Common myeloid progenitor, CD34-positive (primary cell): Measurements from ENCODE around the gene ZNF445. TPM values are rescaled to one million over a fixed set of nuclear protein-coding genes. Genes with fewer than 3 reads are reported as not detected.

Experiments
- CTCF ChIA-PET: fragments of 350-600 bp; sonication (Branson Sonifier 250); formaldehyde crosslinking; loops from one replicate; lab custom pipeline; 2021; ENCODE audit warnings: antibody characterized with exemption; lab: Charles Lee
- POLR2A ChIA-PET: fragments of 350-600 bp; sonication (Branson Sonifier 250); formaldehyde crosslinking; loops from one replicate; lab custom pipeline; 2021; ENCODE audit warnings: antibody characterized with exemption; lab: Charles Lee
- DNase-seq, 3 donors: peaks; one replicate each; pipeline versions ENCODE4 v3.0.0 to v3.0.0-alpha.2; 2013
- H3K27ac ChIP-seq, 2 experiments: 1 replicate in 1 of 2; 2 replicates in 1 of 2; pipeline ENCODE4 v1.7.0; 2013; ENCODE audit warnings: inconsistent platforms in 2 of 2, low read length in 2 of 2, mild to moderate bottlenecking in 2 of 2, low read depth in 1 of 2, moderate library complexity in 1 of 2; ENCODE audit not compliant: severe bottlenecking in 2 of 2, insufficient read depth in 1 of 2, poor library complexity in 1 of 2
- H3K27me3 ChIP-seq, 5 experiments: replicated peaks in 2 of 5; 1 replicate in 3 of 5; 2 replicates in 2 of 5; pipeline versions ENCODE4 v1.6.1 to v1.7.0; 2013; ENCODE audit warnings: low read length in 4 of 5, mild to moderate bottlenecking in 2 of 5, moderate library complexity in 2 of 5, inconsistent platforms in 1 of 5; ENCODE audit not compliant: insufficient read depth in 5 of 5, control insufficient read depth in 4 of 5
- H3K36me3 ChIP-seq, 4 experiments: 1 replicate in 2 of 4; 2 replicates in 2 of 4; pipeline versions ENCODE4 v1.6.1 to v1.7.0; 2013; ENCODE audit warnings: low read length in 3 of 4, control low read depth in 1 of 4, mild to moderate bottlenecking in 1 of 4; ENCODE audit not compliant: control insufficient read depth in 4 of 4, insufficient read depth in 4 of 4
- H3K4me1 ChIP-seq, 4 experiments: 1 replicate in 3 of 4; 2 replicates in 1 of 4; pipeline versions ENCODE4 v1.6.1 to v1.7.1; 2013; ENCODE audit warnings: low read length in 3 of 4, mild to moderate bottlenecking in 3 of 4, control low read depth in 1 of 4, inconsistent platforms in 1 of 4, moderate library complexity in 1 of 4; ENCODE audit not compliant: control insufficient read depth in 4 of 4, insufficient read depth in 4 of 4; ENCODE audit errors: control extremely low read depth in 1 of 4
- H3K4me3 ChIP-seq, 7 experiments: 1 replicate in 4 of 7; 2 replicates in 3 of 7; pipeline versions ENCODE4 v1.5.1 to v1.7.0; 2013; ENCODE audit warnings: mild to moderate bottlenecking in 7 of 7, low read length in 6 of 7, moderate library complexity in 6 of 7, inconsistent platforms in 2 of 7, low read depth in 2 of 7, control low read depth in 1 of 7; ENCODE audit not compliant: insufficient read depth in 4 of 7, control insufficient read depth in 1 of 7; ENCODE audit errors: extremely low read depth in 1 of 7
- H3K9me3 ChIP-seq, 5 experiments: 1 replicate in 4 of 5; 2 replicates in 1 of 5; pipeline versions ENCODE4 v1.6.1 to v1.7.1; 2013; ENCODE audit warnings: low read length in 4 of 5, mild to moderate bottlenecking in 2 of 5, inconsistent platforms in 1 of 5, low read depth in 1 of 5, moderate library complexity in 1 of 5; ENCODE audit not compliant: control insufficient read depth in 4 of 5, insufficient read depth in 2 of 5; ENCODE audit errors: control extremely low read depth in 1 of 5
- WGBS: methylation state at CpG from one replicate; pipeline ENCODE4 v1.1.5; 2013; ENCODE audit not compliant: insufficient coverage; 5-methylcytosine and 5-hydroxymethylcytosine counted together
- polyA plus RNA-seq: library from polyadenylated mRNA; unstranded; fragments of 120-200 nt; gene quantifications from one replicate; pipeline ENCODE4 v1.2.1, GENCODE V29; 2013

Gene ZNF445
- polyA plus RNA-seq = 13.6 TPM

- peaks cover 0 to 3% (median 0%) of the 10 kb centered on the region in 4 experiments for H3K36me3 ChIP-seq
- H3K4me3 ChIP-seq = peak within 1 kb of the TSS; percentile 41 to 96 (median 89)
- no peaks in the 10 kb centered on the region for H3K9me3 ChIP-seq
- POLR2A ChIA-PET = interaction anchor here (0.6 to 0.7 kb wide), 2 partner anchors 29 to 34 kb away, joined by 3 read pairs; no protein-coding TSS in a partner anchor
- H3K27me3 ChIP-seq = no peaks in the 10 kb centered on the region
- H3K4me1 ChIP-seq = peaks cover 12 to 25% (median 17%) of the 10 kb centered on the region in 4 experiments
- DNase-seq = peak; percentile 82 to 89 (median 87)
- H3K27ac ChIP-seq = peak within 1 kb of the TSS; percentile 68 to 86
- under 1% methylated on average over 64 of the region's 69 CpGs for WGBS
- CTCF ChIA-PET = interaction anchor here (0.6 to 1.6 kb wide), 4 partner anchors 12 to 382 kb away, joined by 3 to 6 read pairs (median 4); no protein-coding TSS in a partner anchor
Observed at GRCh38 chr3:44477312-44478030, at the start of gene ZNF445. TSS of gene ZNF445 (minus strand) at chr3:44477670. CDS start at chr3:44455549, 22,121 bp downstream.

- H3K4me3 ChIP-seq = no peak overlapping the region
- H3K9me3 ChIP-seq = no peaks in the 10 kb centered on the region
- WGBS = 87% methylated on average over 5 of the region's 5 CpGs
- no peaks in the 10 kb centered on the region for H3K36me3 ChIP-seq
- CTCF ChIA-PET = interaction anchor here (0.8 kb wide), 1 partner anchor 9 kb away, joined by 3 read pairs; no protein-coding TSS in a partner anchor
- H3K27ac ChIP-seq = no peak overlapping the region
- POLR2A ChIA-PET = no interaction called here
- no peaks in the 10 kb centered on the region for H3K4me1 ChIP-seq
- H3K27me3 ChIP-seq = no peaks in the 10 kb centered on the region
- DNase-seq = no peak
Observed at GRCh38 chr3:44525060-44525459, 47.6 kb upstream of the ZNF445 start.

- Histone ChIP-seq H3K36me3 (no peaks in the 10 kb centered on the region), H3K27ac (no peak overlapping the region), H3K4me3 (no peak overlapping the region), H3K9me3 (no peaks in the 10 kb centered on the region), H3K4me1 (peaks cover 8 to 13% (median 10%) of the 10 kb centered on the region in 4 experiments), H3K27me3 (no peaks in the 10 kb centered on the region)
- POLR2A ChIA-PET = interaction anchor here (0.6 kb wide), 1 partner anchor 36 kb away, joined by 3 read pairs; no protein-coding TSS in a partner anchor
- no peak for DNase-seq
- CTCF ChIA-PET = no interaction called here
- 82% methylated on average over 7 of the region's 7 CpGs for WGBS
Observed at GRCh38 chr3:44522494-44522933, 45.0 kb upstream of the ZNF445 start.

- POLR2A ChIA-PET = no interaction called here
Observed at GRCh38 chr3:44521721-44522120, 44.3 kb upstream of the ZNF445 start.

GRCh38 chr3:44518782-44519156 lies 41.3 kb upstream of the ZNF445 start:
- H3K4me3 ChIP-seq = peak overlapping the region in 1 of 7 experiments; percentile 34
- no peak for DNase-seq
- H3K36me3 ChIP-seq = no peaks in the 10 kb centered on the region
- H3K4me1 ChIP-seq = peaks cover 8 to 30% (median 24%) of the 10 kb centered on the region in 4 experiments
- ChIA-PET POLR2A (no interaction called here), CTCF (interaction anchor here (0.9 to 1.8 kb wide), 3 partner anchors 14 to 180 kb away, joined by 3 to 6 read pairs (median 4); partner anchors contain the start of gene TCAIM)
- H3K27me3 ChIP-seq = no peaks in the 10 kb centered on the region
- WGBS = 25% methylated on average over 1 of the region's 2 CpGs
- H3K9me3 ChIP-seq = no peaks in the 10 kb centered on the region
- H3K27ac ChIP-seq = peak overlapping the region in 1 of 2 experiments; percentile 67

More at GRCh38 chr3:44521721-44522120, 44.3 kb upstream of the ZNF445 start:
- H3K4me3 ChIP-seq = no peak overlapping the region
- no CpG with 5 or more reads among the region's 3 CpGs for WGBS
- H3K27ac ChIP-seq = no peak overlapping the region
- H3K27me3 ChIP-seq = no peaks in the 10 kb centered on the region
- peaks cover 8 to 20% (median 17%) of the 10 kb centered on the region in 4 experiments for H3K4me1 ChIP-seq
- H3K36me3 ChIP-seq = no peaks in the 10 kb centered on the region
- DNase-seq = no peak
- no peaks in the 10 kb centered on the region for H3K9me3 ChIP-seq
- CTCF ChIA-PET = interaction anchor here (0.6 to 0.9 kb wide), 2 partner anchors 9 to 14 kb away, joined by 3 read pairs; no protein-coding TSS in a partner anchor

GRCh38 chr3:44516230-44516629 lies 38.8 kb upstream of the ZNF445 start:
- Histone ChIP-seq H3K9me3 (no peaks in the 10 kb centered on the region), H3K27ac (no peak overlapping the region), H3K4me3 (no peak overlapping the region), H3K36me3 (no peaks in the 10 kb centered on the region), H3K27me3 (no peaks in the 10 kb centered on the region), H3K4me1 (peaks cover 8 to 37% (median 29%) of the 10 kb centered on the region in 4 experiments)
- ChIA-PET CTCF (interaction anchor here (1.0 kb wide), 1 partner anchor 11 kb away, joined by 3 read pairs; no protein-coding TSS in a partner anchor), POLR2A (interaction anchor here (0.6 kb wide), 1 partner anchor 894 kb away, joined by 4 read pairs; no protein-coding TSS in a partner anchor)
- WGBS = no CpG with 5 or more reads among the region's 3 CpGs
- DNase-seq = peak; percentile 57 to 88 (median 81)
